GM19328 (cell line): ENCODE results near the gene MCRS1.
"Not testable (repeated sequence)": the region's sequence is repeated elsewhere in the genome, so short reads cannot be mapped to it uniquely, and the experiment has no call there.

Experiments used
- ATAC-seq: cut with Tn5 transposase; IDR thresholded peaks from one replicate; pipeline ENCODE4 v1.9.1; 2021; ENCODE audit warnings: mild to moderate bottlenecking, moderate library complexity; ENCODE audit not compliant: unreplicated experiment

Gene MCRS1

GRCh38 chr12:49567611-49568441 is at the start of gene MCRS1:
Gene MCRS1, minus strand, starts transcription at chr12:49568142. Its CDS starts 1,411 bp downstream, at chr12:49566731.
- peak; percentile 72 for ATAC-seq

- no peak for ATAC-seq
Measured at GRCh38 chr12:49616533-49617219, 48.7 kb upstream of the MCRS1 start.

- ATAC-seq, result no peak
Measured at GRCh38 chr12:49615725-49616124, 47.8 kb upstream of the MCRS1 start.

GRCh38 chr12:49612210-49612609 is 44.3 kb upstream of the MCRS1 start:
- no peak for ATAC-seq

- ATAC-seq, result not testable (repeated sequence)
Measured at GRCh38 chr12:49610785-49611184, 42.8 kb upstream of the MCRS1 start.

GRCh38 chr12:49609875-49610154 is 41.9 kb upstream of the MCRS1 start:
- no peak for ATAC-seq

- ATAC-seq, result no peak
Measured at GRCh38 chr12:49609059-49609874, 41.3 kb upstream of the MCRS1 start.

- not testable (repeated sequence) for ATAC-seq
Measured at GRCh38 chr12:49605539-49605938, 37.6 kb upstream of the MCRS1 start, which contains the start of gene FAM186B. Gene FAM186B, minus strand, starts transcription at chr12:49605639. Its CDS starts 162 bp downstream, at chr12:49605477.

- ATAC-seq, result no peak
Measured at GRCh38 chr12:49604856-49605255, 36.9 kb upstream of the MCRS1 start.

GRCh38 chr12:49603721-49604120 is 35.8 kb upstream of the MCRS1 start:
- no peak for ATAC-seq

- no peak for ATAC-seq
Measured at GRCh38 chr12:49599961-49600360, 32.0 kb upstream of the MCRS1 start.

- ATAC-seq, result no peak
Measured at GRCh38 chr12:49598527-49598926, 30.6 kb upstream of the MCRS1 start.

GRCh38 chr12:49588721-49589516 is 21.0 kb upstream of the MCRS1 start:
- no peak for ATAC-seq

- no peak for ATAC-seq
Measured at GRCh38 chr12:49588281-49588680, 20.3 kb upstream of the MCRS1 start.

GRCh38 chr12:49587174-49587908 is 19.4 kb upstream of the MCRS1 start:
- no peak for ATAC-seq

GRCh38 chr12:49585477-49586459 is 17.8 kb upstream of the MCRS1 start:
- no peak for ATAC-seq

- no peak for ATAC-seq
Measured at GRCh38 chr12:49584591-49584990, 16.6 kb upstream of the MCRS1 start.

GRCh38 chr12:49583366-49584094 is 15.6 kb upstream of the MCRS1 start:
- no peak for ATAC-seq
